WTC11 (cell line): ENCODE data around the gene SENP1.

ENCODE experiments used
- ATF1 ChIP-seq: sonication (generic); formaldehyde crosslinking; IDR thresholded peaks from 2 replicates; pipeline ENCODE4 v1.8.1; 2023; ENCODE audit warnings: mild to moderate bottlenecking, moderate library complexity, missing genetic modification reagents
- CREM ChIP-seq: sonication (generic); formaldehyde crosslinking; IDR thresholded peaks from 2 replicates; pipeline ENCODE4 v1.8.1; 2022; ENCODE audit warnings: mild to moderate bottlenecking, missing genetic modification reagents, moderate library complexity
- CTCF ChIP-seq: fragments of 200-600 bp; IDR thresholded peaks from 2 replicates; pipeline ENCODE4 v1.8.0; 2022; ENCODE audit warnings: antibody characterized with exemption
- E2F4 ChIP-seq: sonication (generic); formaldehyde crosslinking; IDR thresholded peaks from 2 replicates; pipeline ENCODE4 v1.8.1; 2022; ENCODE audit warnings: low read depth, mild to moderate bottlenecking, moderate library complexity, missing genetic modification reagents, borderline replicate concordance
- GRHL2 ChIP-seq: fragments of 250-450 bp; sonication (Bioruptor Pico); IDR thresholded peaks from 2 replicates; pipeline ENCODE4 v1.8.0; 2022; ENCODE audit warnings: mild to moderate bottlenecking, moderate library complexity; ENCODE audit not compliant: insufficient replicate concordance, severe bottlenecking
- MAX ChIP-seq: sonication (generic); formaldehyde crosslinking; IDR thresholded peaks from 2 replicates; pipeline ENCODE4 v1.8.0; 2022; ENCODE audit warnings: mild to moderate bottlenecking, missing genetic modification reagents
- NR3C1 ChIP-seq: sonication (generic); formaldehyde crosslinking; conservative IDR thresholded peaks from 2 replicates; pipeline ENCODE4 v1.8.1; 2023; ENCODE audit warnings: low read depth, mild to moderate bottlenecking, missing genetic modification reagents
- TCF7 ChIP-seq: sonication (generic); formaldehyde crosslinking; IDR thresholded peaks from 2 replicates; pipeline ENCODE4 v1.8.0; 2022; ENCODE audit warnings: mild to moderate bottlenecking, low read depth, missing genetic modification reagents, moderate library complexity
- TEAD4 ChIP-seq: sonication (generic); formaldehyde crosslinking; IDR thresholded peaks from 2 replicates; pipeline ENCODE4 v1.8.0; 2022; ENCODE audit warnings: mild to moderate bottlenecking, missing genetic modification reagents
- ZNF232 ChIP-seq: sonication (generic); formaldehyde crosslinking; IDR thresholded peaks from 2 replicates; pipeline ENCODE4 v1.8.0; 2022; ENCODE audit warnings: mild to moderate bottlenecking, missing genetic modification reagents

GRCh38 chr12:48080821-48081220 lies 25.1 kb downstream of the SENP1 start:
- TF ChIP-seq ATF1 (CRISPR knock-in tag) (no peak), ZNF232 (CRISPR knock-in tag) (no peak), CTCF (no peak), TEAD4 (CRISPR knock-in tag) (no peak), TCF7 (CRISPR knock-in tag) (no peak), NR3C1 (CRISPR knock-in tag) (no peak), MAX (CRISPR knock-in tag) (no peak), GRHL2 (no peak), E2F4 (CRISPR knock-in tag) (no peak), CREM (CRISPR knock-in tag) (no peak)
